ENCODE data around the gene TPPP2.

The TPPP2 gene

DNA sequence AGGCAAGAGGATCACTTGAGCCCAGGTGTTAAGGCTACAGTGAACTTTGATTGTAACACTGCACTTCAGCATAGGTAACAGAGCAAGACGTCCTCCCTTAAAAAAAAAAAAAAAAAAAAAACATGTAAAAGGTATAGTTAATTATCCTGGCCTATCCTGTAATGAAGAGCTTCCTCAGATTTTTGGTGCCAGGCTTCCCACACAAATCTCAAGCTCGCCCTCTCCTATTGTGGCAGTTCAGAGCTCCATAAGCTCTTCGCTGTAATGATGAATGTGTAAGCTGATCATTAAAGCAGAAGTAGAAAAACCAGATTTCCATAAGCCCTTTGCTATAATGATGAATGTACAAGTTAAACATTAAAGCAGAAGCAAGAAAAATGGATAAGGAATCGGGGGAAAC is 32.9 kb upstream of the TPPP2 start:
- no peak overlapping the region for H3K4me3 ChIP-seq (ENCODE audit: low read depth, low read length)
- no peak overlapping the region for H2AFZ ChIP-seq
- peaks cover 27% of the 10 kb centered on the region for H3K4me1 ChIP-seq
- TF ChIP-seq CTCF (IDR thresholded peaks at IDR 0.05) = no peak
- no peaks in the 10 kb centered on the region for H3K79me2 ChIP-seq
- H3K27me3 ChIP-seq (ENCODE audit: control insufficient read depth, insufficient read depth, low read length) = no peaks in the 10 kb centered on the region
- H3K36me3 ChIP-seq (ENCODE audit: control insufficient read depth, insufficient read depth, low read length) = no peaks in the 10 kb centered on the region
- no peaks in the 10 kb centered on the region for H3K9me3 ChIP-seq (ENCODE audit: control insufficient read depth, low read length)
- no peak overlapping the region for H3K27ac ChIP-seq
- H3K9ac ChIP-seq = no peak overlapping the region
- no peak overlapping the region for H3K4me2 ChIP-seq (ENCODE audit: low read length)

DNA sequence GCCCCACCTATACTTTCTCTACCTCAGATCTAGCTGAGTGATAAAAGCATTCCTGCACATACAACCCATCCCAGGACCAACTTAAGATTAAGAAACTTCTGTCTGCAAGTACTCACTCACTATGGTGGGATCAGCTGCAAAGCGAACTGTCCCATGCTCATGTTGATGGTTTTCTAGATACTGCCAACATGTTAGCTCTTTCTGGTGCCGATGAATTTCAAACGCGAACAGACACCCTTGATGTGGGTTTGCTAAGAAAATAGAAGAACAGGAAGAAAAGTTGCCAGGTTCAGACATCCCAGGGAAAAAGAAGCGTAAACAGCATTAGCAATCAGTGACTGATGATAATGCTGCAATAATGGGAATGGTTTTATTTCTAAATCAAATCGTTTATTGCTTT is 32.5 kb upstream of the TPPP2 start:
- Histone ChIP-seq H3K4me2 (ENCODE audit: low read length) (no peak overlapping the region), H3K79me2 (no peaks in the 10 kb centered on the region), H3K4me3 (ENCODE audit: low read depth, low read length) (no peak overlapping the region), H3K36me3 (ENCODE audit: control insufficient read depth, insufficient read depth, low read length) (no peaks in the 10 kb centered on the region), H2AFZ (no peak overlapping the region), H3K9ac (no peak overlapping the region), H3K27me3 (ENCODE audit: control insufficient read depth, insufficient read depth, low read length) (no peaks in the 10 kb centered on the region), H3K27ac (no peak overlapping the region), H3K4me1 (peaks cover 31% of the 10 kb centered on the region), H3K9me3 (ENCODE audit: control insufficient read depth, low read length) (no peaks in the 10 kb centered on the region)
- no peak for TF ChIP-seq CTCF (IDR thresholded peaks at IDR 0.05)

GRCh38 chr14:20998139-20998538 is 31.9 kb upstream of the TPPP2 start:
- no peak overlapping the region for H3K4me3 ChIP-seq (ENCODE audit: low read depth, low read length)
- no peaks in the 10 kb centered on the region for H3K27me3 ChIP-seq (ENCODE audit: control insufficient read depth, insufficient read depth, low read length)
- H3K79me2 ChIP-seq = no peaks in the 10 kb centered on the region
- H2AFZ ChIP-seq = no peak overlapping the region
- H3K36me3 ChIP-seq (ENCODE audit: control insufficient read depth, insufficient read depth, low read length) = no peaks in the 10 kb centered on the region
- H3K27ac ChIP-seq = peak overlapping the region; percentile 63
- no peak overlapping the region for H3K4me2 ChIP-seq (ENCODE audit: low read length)
- no peak overlapping the region for H3K9ac ChIP-seq
- H3K9me3 ChIP-seq (ENCODE audit: control insufficient read depth, low read length) = no peaks in the 10 kb centered on the region
- H3K4me1 ChIP-seq = peaks cover 37% of the 10 kb centered on the region
- TF ChIP-seq CTCF (IDR thresholded peaks at IDR 0.05) = no peak

GRCh38 chr14:20998674-20999366 is 31.2 kb upstream of the TPPP2 start, which contains the start of gene SLC39A2:
Gene SLC39A2, plus strand, starts transcription at chr14:20999293. Its CDS starts 154 bp downstream, at chr14:20999447.
- Histone ChIP-seq H3K9me3 (ENCODE audit: control insufficient read depth, low read length) (no peaks in the 10 kb centered on the region), H3K4me1 (peaks cover 43% of the 10 kb centered on the region), H3K4me2 (ENCODE audit: low read length) (peak within 1 kb of the TSS; percentile 18), H3K4me3 (ENCODE audit: low read depth, low read length) (no peak within 1 kb of the TSS), H3K36me3 (ENCODE audit: control insufficient read depth, insufficient read depth, low read length) (no peaks in the 10 kb centered on the region), H3K9ac (no peak within 1 kb of the TSS), H3K79me2 (no peaks in the 10 kb centered on the region), H2AFZ (peak within 1 kb of the TSS; percentile 44), H3K27me3 (ENCODE audit: control insufficient read depth, insufficient read depth, low read length) (no peaks in the 10 kb centered on the region), H3K27ac (peak within 1 kb of the TSS; percentile 63)
- TF ChIP-seq CTCF (IDR thresholded peaks at IDR 0.05) = no peak

- Histone ChIP-seq H3K4me1 (peaks cover 48% of the 10 kb centered on the region), H2AFZ (peak overlapping the region; percentile 44), H3K9me3 (ENCODE audit: control insufficient read depth, low read length) (no peaks in the 10 kb centered on the region), H3K36me3 (ENCODE audit: control insufficient read depth, insufficient read depth, low read length) (no peaks in the 10 kb centered on the region), H3K27ac (peak overlapping the region; percentile 63), H3K4me2 (ENCODE audit: low read length) (no peak overlapping the region), H3K9ac (no peak overlapping the region), H3K27me3 (ENCODE audit: control insufficient read depth, insufficient read depth, low read length) (no peaks in the 10 kb centered on the region), H3K79me2 (no peaks in the 10 kb centered on the region), H3K4me3 (ENCODE audit: low read depth, low read length) (no peak overlapping the region)
- no peak for TF ChIP-seq CTCF (IDR thresholded peaks at IDR 0.05)
Measured at GRCh38 chr14:20999591-20999990, 30.4 kb upstream of the TPPP2 start.

Measured in parathyroid adenoma (tissue), 2 donors.